Memory B cell (primary cell): ENCODE measurements around the gene PSPH.
"Not testable (repeated sequence)": the region's sequence is repeated elsewhere in the genome, so short reads cannot be mapped to it uniquely, and the experiment has no call there.

Experiments used
- ATAC-seq: fragments of 150-1000 bp; cut with Tn5 transposase; 2 replicates; pipeline ENCODE4 v1.10.0; 2021; ENCODE audit warnings: low read depth, mild to moderate bottlenecking, moderate library complexity
- DNase-seq, 2 donors: peaks; one replicate each; pipeline ENCODE4 v3.0.0; 2022; ENCODE audit warnings: low spot score in 2 of 2
- H3K27ac Mint-ChIP-seq: one replicate; pipeline ENCODE4 v1.8.0; 2022; ENCODE audit warnings: mild to moderate bottlenecking, moderate library complexity, mixed read lengths
- H3K27me3 Mint-ChIP-seq: one replicate; pipeline ENCODE4 v1.8.0; 2022; ENCODE audit warnings: mixed read lengths
- H3K36me3 Mint-ChIP-seq: one replicate; pipeline ENCODE4 v1.8.0; 2022; ENCODE audit warnings: mild to moderate bottlenecking, mixed read lengths
- H3K4me1 Mint-ChIP-seq: one replicate; pipeline ENCODE4 v1.8.0; 2022; ENCODE audit warnings: mixed read lengths
- H3K4me3 Mint-ChIP-seq: one replicate; pipeline ENCODE4 v1.8.0; 2022; ENCODE audit warnings: mild to moderate bottlenecking, moderate library complexity, mixed read lengths
- H3K9me3 Mint-ChIP-seq: one replicate; pipeline ENCODE4 v1.8.0; 2022; ENCODE audit warnings: mixed read lengths

PSPH gene

GRCh38 chr7:56046721-56047445 lies 4.4 kb downstream of the PSPH start:
- ATAC-seq = no peak
- Mint-ChIP-seq H3K27me3 (no peaks in the 10 kb centered on the region), H3K4me1 (peaks cover 9% of the 10 kb centered on the region), H3K9me3 (no peaks in the 10 kb centered on the region), H3K4me3 (no peak overlapping the region), H3K36me3 (peaks cover 3% of the 10 kb centered on the region), H3K27ac (no peak overlapping the region)
- DNase-seq = no peak

DNA sequence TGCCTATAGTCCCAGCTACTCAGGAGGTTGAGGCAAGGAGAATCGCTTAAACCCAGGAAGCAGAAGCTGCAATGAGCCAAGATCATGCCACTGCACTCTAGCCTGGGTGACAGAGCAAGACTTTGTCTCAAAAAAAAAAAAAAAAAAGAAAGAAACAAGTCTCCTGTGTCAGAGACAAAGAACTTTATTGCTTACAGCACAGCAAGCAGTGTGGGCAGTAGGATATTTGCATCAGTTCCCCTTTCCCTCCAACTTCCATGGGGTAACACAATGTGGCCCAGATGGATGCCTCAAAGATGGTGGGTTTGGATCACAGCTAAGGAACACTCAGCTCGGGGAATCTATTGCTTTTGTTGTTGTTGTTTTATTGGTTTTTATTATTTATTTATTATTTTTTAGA lies 5.5 kb downstream of the PSPH start:
- H3K4me1 Mint-ChIP-seq, H3K4me3 Mint-ChIP-seq, DNase-seq, ATAC-seq, H3K27ac Mint-ChIP-seq, H3K9me3 Mint-ChIP-seq, H3K27me3 Mint-ChIP-seq, H3K36me3 Mint-ChIP-seq: not testable (repeated sequence)

DNA sequence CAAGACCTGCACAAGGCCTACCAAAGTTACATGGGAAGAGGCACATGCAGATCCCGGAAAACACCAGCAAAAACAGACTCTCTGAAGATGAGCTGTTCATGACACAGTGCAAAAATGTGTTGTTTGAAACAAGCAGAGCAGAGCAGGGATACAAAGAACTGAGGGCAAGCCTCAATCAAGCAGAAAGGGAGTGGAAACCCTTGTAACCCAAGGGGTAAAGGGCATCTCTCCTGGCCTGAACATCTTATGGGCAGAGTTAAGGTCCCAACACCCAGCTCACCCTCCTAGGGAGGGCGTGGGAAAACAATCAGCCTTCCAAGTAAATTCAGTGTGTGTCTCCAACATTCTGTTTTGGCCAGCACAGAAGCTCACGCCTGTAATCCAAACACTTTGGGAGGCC lies 10.5 kb downstream of the PSPH start:
- ATAC-seq = no peak
- Mint-ChIP-seq H3K27ac (no peak overlapping the region), H3K4me3 (no peak overlapping the region), H3K9me3 (no peaks in the 10 kb centered on the region), H3K36me3 (peaks cover 3% of the 10 kb centered on the region), H3K27me3 (no peaks in the 10 kb centered on the region), H3K4me1 (no peaks in the 10 kb centered on the region)
- no peak for DNase-seq

GRCh38 chr7:56033671-56034432 lies 17.4 kb downstream of the PSPH start:
- H3K4me1 Mint-ChIP-seq = peaks cover 3% of the 10 kb centered on the region
- H3K27me3 Mint-ChIP-seq = no peaks in the 10 kb centered on the region
- peak; percentile 94 for ATAC-seq
- no peaks in the 10 kb centered on the region for H3K9me3 Mint-ChIP-seq
- DNase-seq = peak; percentile 49 to 54
- H3K36me3 Mint-ChIP-seq = no peaks in the 10 kb centered on the region
- no peak overlapping the region for H3K27ac Mint-ChIP-seq
- H3K4me3 Mint-ChIP-seq = peak overlapping the region; percentile 85

GRCh38 chr7:56032578-56032977 lies 18.7 kb downstream of the PSPH start:
- H3K4me3 Mint-ChIP-seq, H3K27ac Mint-ChIP-seq, H3K36me3 Mint-ChIP-seq, H3K9me3 Mint-ChIP-seq, ATAC-seq, H3K4me1 Mint-ChIP-seq, DNase-seq, H3K27me3 Mint-ChIP-seq: not testable (repeated sequence)

- not testable (repeated sequence) for H3K27ac Mint-ChIP-seq, ATAC-seq, DNase-seq, H3K4me1 Mint-ChIP-seq, H3K36me3 Mint-ChIP-seq, H3K9me3 Mint-ChIP-seq, H3K27me3 Mint-ChIP-seq, H3K4me3 Mint-ChIP-seq
Measured at GRCh38 chr7:56031556-56031955, 19.7 kb downstream of the PSPH start.

- H3K27me3 Mint-ChIP-seq = no peaks in the 10 kb centered on the region
- H3K9me3 Mint-ChIP-seq = no peaks in the 10 kb centered on the region
- ATAC-seq = no peak
- H3K27ac Mint-ChIP-seq = no peak overlapping the region
- no peak overlapping the region for H3K4me3 Mint-ChIP-seq
- DNase-seq = no peak
- H3K36me3 Mint-ChIP-seq = no peaks in the 10 kb centered on the region
- H3K4me1 Mint-ChIP-seq = peaks cover 3% of the 10 kb centered on the region
Measured at GRCh38 chr7:56030340-56030739, 20.9 kb downstream of the PSPH start.

DNA sequence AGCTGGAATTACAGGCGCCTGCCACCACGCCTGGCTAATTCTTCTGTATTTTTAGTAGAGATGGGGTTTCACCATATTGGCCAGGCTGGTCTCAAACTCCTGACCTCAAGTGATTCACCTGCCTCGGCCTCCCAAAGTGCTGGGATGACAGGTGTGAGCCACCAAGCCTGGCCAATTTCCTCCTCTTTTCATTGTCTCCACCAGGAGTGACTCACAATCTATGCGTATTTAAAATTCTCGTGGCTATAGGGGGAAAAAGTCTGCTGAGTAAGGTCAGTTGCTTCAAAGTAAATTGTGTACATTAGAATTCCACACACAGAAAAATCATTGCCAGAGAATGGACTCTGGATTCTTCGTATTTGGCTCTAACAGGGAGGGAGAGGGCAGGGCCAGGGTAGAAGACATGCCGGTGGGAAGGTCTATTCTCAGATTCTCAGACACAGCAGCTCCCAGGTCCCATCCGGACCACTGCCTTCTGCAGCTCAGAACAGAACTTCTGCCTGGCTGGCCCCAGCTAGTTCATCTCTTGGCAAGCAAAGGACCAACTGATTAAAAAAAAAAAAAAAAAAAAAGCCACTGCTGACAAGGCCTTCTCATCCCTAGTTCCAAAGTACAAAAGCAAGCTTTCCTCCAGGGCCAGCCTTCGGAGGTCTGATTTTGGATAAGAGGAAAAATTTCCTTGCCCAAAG lies 22.2 kb downstream of the PSPH start:
- H3K4me3 Mint-ChIP-seq = no peak overlapping the region
- H3K36me3 Mint-ChIP-seq = no peaks in the 10 kb centered on the region
- H3K27me3 Mint-ChIP-seq = no peaks in the 10 kb centered on the region
- no peaks in the 10 kb centered on the region for H3K9me3 Mint-ChIP-seq
- DNase-seq (no peak), ATAC-seq (no peak)
- peaks cover 3% of the 10 kb centered on the region for H3K4me1 Mint-ChIP-seq
- H3K27ac Mint-ChIP-seq = no peak overlapping the region

DNA sequence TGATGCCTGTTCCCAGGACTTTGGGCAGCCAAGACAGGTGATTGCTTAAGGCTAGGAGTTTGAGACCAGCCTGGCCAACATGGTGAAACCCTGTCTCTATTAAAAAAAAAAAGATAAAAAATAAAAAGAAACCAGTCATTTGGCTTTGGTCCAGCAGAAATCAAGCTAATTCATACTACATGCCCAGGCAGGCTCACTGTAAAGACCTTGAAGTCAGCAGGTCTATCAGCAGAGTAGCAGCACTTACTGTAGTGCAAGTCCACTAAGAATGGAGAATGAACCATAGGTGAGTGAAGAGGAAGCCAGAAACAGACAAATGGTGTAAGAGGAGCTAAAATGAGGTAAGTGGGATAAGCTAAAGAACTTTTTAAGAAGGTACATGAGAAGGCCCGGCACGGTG lies 24.7 kb downstream of the PSPH start:
- Mint-ChIP-seq H3K4me3 (no peak overlapping the region), H3K9me3 (no peaks in the 10 kb centered on the region), H3K27me3 (no peaks in the 10 kb centered on the region), H3K36me3 (no peaks in the 10 kb centered on the region), H3K4me1 (no peaks in the 10 kb centered on the region), H3K27ac (no peak overlapping the region)
- ATAC-seq (no peak), DNase-seq (no peak)

GRCh38 chr7:56023500-56023899 lies 27.7 kb downstream of the PSPH start:
- no peak overlapping the region for H3K27ac Mint-ChIP-seq
- ATAC-seq (no peak), DNase-seq (no peak)

GRCh38 chr7:56019501-56019900 lies 31.7 kb downstream of the PSPH start:
- Mint-ChIP-seq H3K9me3 (no peaks in the 10 kb centered on the region), H3K36me3 (no peaks in the 10 kb centered on the region), H3K4me1 (no peaks in the 10 kb centered on the region), H3K27ac (no peak overlapping the region), H3K4me3 (no peak overlapping the region), H3K27me3 (no peaks in the 10 kb centered on the region)
- no peak for DNase-seq
- ATAC-seq = no peak

More at GRCh38 chr7:56023500-56023899, 27.7 kb downstream of the PSPH start:
- Mint-ChIP-seq H3K36me3 (no peaks in the 10 kb centered on the region), H3K4me1 (no peaks in the 10 kb centered on the region), H3K27me3 (no peaks in the 10 kb centered on the region), H3K9me3 (no peaks in the 10 kb centered on the region), H3K4me3 (no peak overlapping the region)

DNA sequence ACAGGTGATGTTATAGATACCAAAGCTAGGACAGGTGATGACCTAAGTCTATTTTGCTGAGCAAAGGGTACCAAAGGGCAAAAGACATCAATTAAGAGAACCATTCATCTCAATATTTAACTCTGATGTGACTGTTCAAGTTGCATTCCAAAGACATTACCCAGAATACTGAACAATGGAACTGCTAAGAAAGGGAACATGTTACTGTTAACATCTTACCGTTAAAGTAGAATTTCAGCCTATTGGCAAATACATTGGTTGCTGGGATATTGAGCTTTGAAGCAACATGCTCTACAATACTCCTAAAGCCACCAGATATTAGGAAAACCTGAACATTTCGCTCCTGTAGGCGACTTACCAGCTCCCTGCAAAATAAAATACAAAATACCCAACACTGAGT lies 34.2 kb downstream of the PSPH start:
- H3K4me1 Mint-ChIP-seq, H3K9me3 Mint-ChIP-seq, ATAC-seq, H3K4me3 Mint-ChIP-seq, DNase-seq, H3K27ac Mint-ChIP-seq, H3K27me3 Mint-ChIP-seq, H3K36me3 Mint-ChIP-seq: not testable (repeated sequence)

DNA sequence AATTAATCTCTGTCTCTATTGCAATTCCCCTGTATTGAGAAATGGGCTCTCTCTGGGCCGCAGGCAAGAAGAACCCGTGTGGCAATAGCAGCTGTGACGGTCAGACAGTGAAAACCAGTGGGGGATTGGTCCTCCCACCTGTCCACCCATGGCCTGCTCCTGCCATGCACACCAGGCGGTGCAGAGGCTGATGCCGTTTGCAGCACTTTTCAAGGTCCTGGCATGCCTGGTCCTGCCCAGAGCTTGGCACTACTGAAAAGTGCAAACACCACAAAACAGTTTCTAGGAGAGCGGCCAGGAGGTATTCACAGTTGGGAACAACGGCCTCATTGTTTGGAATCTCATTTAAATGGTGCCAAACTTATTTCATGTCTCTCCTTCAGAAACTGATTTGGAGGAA lies 41.5 kb downstream of the PSPH start:
- H3K9me3 Mint-ChIP-seq = no peaks in the 10 kb centered on the region
- ATAC-seq = no peak

GRCh38 chr7:56007891-56008290 lies 43.4 kb downstream of the PSPH start:
- no peaks in the 10 kb centered on the region for H3K9me3 Mint-ChIP-seq
- ATAC-seq (no peak), DNase-seq (no peak)
- H3K4me3 Mint-ChIP-seq = no peak overlapping the region
- H3K27me3 Mint-ChIP-seq = no peaks in the 10 kb centered on the region
- peaks cover 2% of the 10 kb centered on the region for H3K4me1 Mint-ChIP-seq
- no peaks in the 10 kb centered on the region for H3K36me3 Mint-ChIP-seq
- no peak overlapping the region for H3K27ac Mint-ChIP-seq

More for the DNA sequence above, 41.5 kb downstream of the PSPH start:
- Mint-ChIP-seq H3K4me3 (no peak overlapping the region), H3K4me1 (peaks cover 2% of the 10 kb centered on the region), H3K36me3 (peaks cover 4% of the 10 kb centered on the region), H3K27me3 (no peaks in the 10 kb centered on the region), H3K27ac (no peak overlapping the region)
- DNase-seq = no peak
